Upper lobe of left lung (tissue), 6 donors: ENCODE results near the gene VAV1. TPM values are rescaled to one million over a fixed set of nuclear protein-coding genes. Genes with fewer than 3 reads are reported as not detected.

Experiments
- ATAC-seq, 2 donors: fragments of 200-7000 bp; cut with Tn5 transposase; one replicate each; pipeline ENCODE4 v1.9.1; 2022; ENCODE audit warnings: mild to moderate bottlenecking in 2 of 2, moderate library complexity in 2 of 2; ENCODE audit not compliant: low FRiP score in 2 of 2
- DNase-seq, 2 donors: peaks; one replicate each; pipeline ENCODE4 v3.0.0-alpha.2; 2019 to 2020
- H3K27ac ChIP-seq, 4 donors: fragments of 200-600 bp; sonication (generic); one replicate each; pipeline ENCODE4 v1.5.1; 2016 to 2019
- H3K27me3 ChIP-seq, 4 donors: fragments of 200-600 bp; sonication (generic); one replicate each; pipeline ENCODE4 v1.5.1; 2017 to 2019
- H3K36me3 ChIP-seq, 4 donors: fragments of 200-600 bp; sonication (generic); one replicate each; pipeline ENCODE4 v1.5.1; 2016 to 2019
- H3K4me1 ChIP-seq, 4 donors: fragments of 200-600 bp; sonication (generic); one replicate each; pipeline ENCODE4 v1.5.1; 2018 to 2019
- H3K4me3 ChIP-seq, 4 donors: fragments of 200-600 bp; sonication (generic); one replicate each; pipeline ENCODE4 v1.5.1; 2017 to 2019; ENCODE audit warnings: mild to moderate bottlenecking in 2 of 4, moderate library complexity in 1 of 4
- H3K9me3 ChIP-seq, 4 donors: fragments of 200-600 bp; sonication (generic); one replicate each; pipeline ENCODE4 v1.5.1; 2018 to 2019
- CTCF ChIP-seq, 6 experiments: fragments of 450-650 bp in 4 of 6; fragments of 200-600 bp in 2 of 6; sonication (generic) in 2 of 6; IDR thresholded peaks; one replicate each; pipeline ENCODE4 v1.5.1; 2016 to 2019; ENCODE audit warnings: antibody characterized with exemption in 6 of 6
- EP300 ChIP-seq, 4 donors: sonication (generic); formaldehyde crosslinking; IDR thresholded peaks; one replicate each; pipeline ENCODE4 v1.5.1; 2017; ENCODE audit warnings: antibody characterized with exemption in 4 of 4, control low read depth in 2 of 4
- POLR2A ChIP-seq, 4 donors: fragments of 450-650 bp; IDR thresholded peaks; one replicate each; pipeline ENCODE4 v1.5.1; 2016 to 2017; ENCODE audit warnings: antibody characterized with exemption in 4 of 4, mild to moderate bottlenecking in 2 of 4
- POLR2AphosphoS5 ChIP-seq, 2 donors: sonication (generic); formaldehyde crosslinking; IDR thresholded peaks; one replicate each; pipeline ENCODE4 v1.5.1; 2017; ENCODE audit warnings: antibody characterized with exemption in 2 of 2
- WGBS, 2 donors: methylation state at CpG; one replicate each; pipeline ENCODE4 v1.1.5; 2017 to 2018; 5-methylcytosine and 5-hydroxymethylcytosine counted together
- total RNA-seq, 6 donors: library from RNA; depleted of rRNA in 4 of 6; stranded (reverse); fragments of >200 nt in 4 of 6; gene quantifications; one replicate each; pipeline versions ENCODE4 v1.1.0 to v1.2.1, GENCODE V29; 2016 to 2021
- donor health status: DM: no; HTN: no; CAD: no; lungs with moderate emphysema.
- donor health status: DM: no; HTN: yes; CAD: no; lungs with severe emphysema.

Gene VAV1
- total RNA-seq, 6 donors from 2014 or later = 13.9 to 53.4 (median 24.1) TPM

- H3K9me3 ChIP-seq = no peaks in the 10 kb centered on the region
- peak overlapping the region; percentile 60 to 83 (median 76) for H3K27ac ChIP-seq
- no peaks in the 10 kb centered on the region for H3K27me3 ChIP-seq
- WGBS, 2 donors = 72 to 78% methylated on average over 23 to 24 of the region's 27 CpGs
- peak; percentile 87 to 91 for ATAC-seq
- H3K4me1 ChIP-seq = peaks cover 15 to 32% (median 19%) of the 10 kb centered on the region in 4 donors
- H3K4me3 ChIP-seq = peak overlapping the region in 3 of 4 donors; percentile 26 to 44 (median 42)
- peak; percentile 97 to 98 for DNase-seq
- TF ChIP-seq POLR2A (IDR thresholded peaks at IDR 0.05) (peak in 2 of 4 donors; percentile 26 to 38), CTCF (IDR thresholded peaks at IDR 0.05) (no peak), EP300 (IDR thresholded peaks at IDR 0.05) (peak in 1 of 4 donors; percentile 39), POLR2AphosphoS5 (IDR thresholded peaks at IDR 0.05) (peak in 1 of 2 donors; percentile 43)
- H3K36me3 ChIP-seq = peaks cover 7 to 33% (median 25%) of the 10 kb centered on the region in 4 donors
Observed at GRCh38 chr19:6730153-6730804, 42.2 kb upstream of the VAV1 start.

GRCh38 chr19:6730941-6731670 is 41.4 kb upstream of the VAV1 start:
- Histone ChIP-seq H3K27me3 (no peaks in the 10 kb centered on the region), H3K36me3 (peaks cover 7 to 33% (median 25%) of the 10 kb centered on the region in 4 donors), H3K27ac (peak overlapping the region; percentile 60 to 83 (median 76)), H3K4me1 (peaks cover 22 to 41% (median 26%) of the 10 kb centered on the region in 4 donors), H3K4me3 (peak overlapping the region in 1 of 4 donors; percentile 42), H3K9me3 (no peaks in the 10 kb centered on the region)
- DNase-seq (peak in 1 of 2 donors; percentile 82), ATAC-seq (no peak)
- WGBS, 2 donors = 94 to 95% methylated on average over 16 to 29 of the region's 30 CpGs
- TF ChIP-seq CTCF (IDR thresholded peaks at IDR 0.05) = no peak
- no peak for TF ChIP-seq POLR2A (IDR thresholded peaks at IDR 0.05)
- TF ChIP-seq POLR2AphosphoS5 (IDR thresholded peaks at IDR 0.05) = no peak
- no peak for TF ChIP-seq EP300 (IDR thresholded peaks at IDR 0.05)

GRCh38 chr19:6731822-6732221 is 40.7 kb upstream of the VAV1 start:
- no peaks in the 10 kb centered on the region for H3K27me3 ChIP-seq
- DNase-seq (peak in 1 of 2 donors; percentile 74), ATAC-seq (no peak)
- H3K9me3 ChIP-seq = no peaks in the 10 kb centered on the region
- WGBS, 2 donors = 83 to 94% methylated on average over 13 to 22 of the region's 22 CpGs
- peaks cover 26 to 48% (median 31%) of the 10 kb centered on the region in 4 donors for H3K4me1 ChIP-seq
- no peak overlapping the region for H3K27ac ChIP-seq
- no peak overlapping the region for H3K4me3 ChIP-seq
- TF ChIP-seq EP300 (IDR thresholded peaks at IDR 0.05) = no peak
- no peak for TF ChIP-seq POLR2A (IDR thresholded peaks at IDR 0.05)
- peaks cover 7 to 33% (median 25%) of the 10 kb centered on the region in 4 donors for H3K36me3 ChIP-seq

GRCh38 chr19:6732803-6733337 is 39.6 kb upstream of the VAV1 start:
- Histone ChIP-seq H3K4me1 (peaks cover 27 to 51% (median 32%) of the 10 kb centered on the region in 4 donors), H3K36me3 (peaks cover 7 to 33% (median 25%) of the 10 kb centered on the region in 4 donors), H3K9me3 (no peaks in the 10 kb centered on the region), H3K27me3 (no peaks in the 10 kb centered on the region), H3K27ac (no peak overlapping the region), H3K4me3 (no peak overlapping the region)
- no peak for DNase-seq
- 91 to 96% methylated on average over 17 to 20 of the region's 21 CpGs for WGBS, 2 donors
- no peak for ATAC-seq
- TF ChIP-seq EP300 (IDR thresholded peaks at IDR 0.05) (no peak), POLR2AphosphoS5 (IDR thresholded peaks at IDR 0.05) (no peak), POLR2A (IDR thresholded peaks at IDR 0.05) (no peak), CTCF (IDR thresholded peaks at IDR 0.05) (no peak)
